H1 (cell line): Measurements from ENCODE around the gene PSMB3. TPM values are rescaled to one million over a fixed set of nuclear protein-coding genes. Genes with fewer than 3 reads are reported as not detected.

Experiments used
- ATF2 ChIP-seq: IDR thresholded peaks from 2 replicates; pipeline ENCODE4 v1.6.1; 2012; ENCODE audit warnings: low read length, inconsistent platforms
- BRCA1 ChIP-seq: IDR thresholded peaks from 2 replicates; pipeline ENCODE4 v1.6.1; 2012; ENCODE audit warnings: low read depth, low read length, improper control_type of control experiment
- CEBPB ChIP-seq: IDR thresholded peaks from 2 replicates; pipeline ENCODE4 v1.6.1; 2012; ENCODE audit warnings: low read depth, low read length
- E2F6 ChIP-seq: IDR thresholded peaks from 2 replicates; pipeline ENCODE4 v1.6.1; 2012; ENCODE audit warnings: inconsistent platforms
- FOSL1 ChIP-seq: IDR thresholded peaks from 2 replicates; pipeline ENCODE4 v1.6.1; 2011; ENCODE audit warnings: mild to moderate bottlenecking, low read depth, low read length, moderate library complexity; ENCODE audit not compliant: insufficient read depth
- GTF2F1 ChIP-seq: IDR thresholded peaks from 2 replicates; pipeline ENCODE4 v1.6.1; 2012; ENCODE audit warnings: low read depth, low read length, improper control_type of control experiment, borderline replicate concordance
- JUN ChIP-seq: IDR thresholded peaks from 2 replicates; pipeline ENCODE4 v1.6.1; 2011; ENCODE audit warnings: low read depth, mild to moderate bottlenecking, improper control_type of control experiment, low read length
- RAD21 ChIP-seq, 2 experiments: IDR thresholded peaks in 1 of 2; conservative IDR thresholded peaks in 1 of 2; 2 replicates each; pipeline ENCODE4 v1.6.1; 2011; ENCODE audit warnings: low read depth in 2 of 2, low read length in 2 of 2, improper control_type of control experiment in 1 of 2, inconsistent platforms in 1 of 2, mild to moderate bottlenecking in 1 of 2, moderate library complexity in 1 of 2
- SIX5 ChIP-seq: IDR thresholded peaks from 2 replicates; pipeline ENCODE4 v1.6.1; 2011; ENCODE audit warnings: mild to moderate bottlenecking, low read depth, low read length
- TCF12 ChIP-seq: IDR thresholded peaks from 2 replicates; pipeline ENCODE4 v1.6.1; 2011; ENCODE audit warnings: low read depth, mild to moderate bottlenecking, low read length
- polyA plus RNA-seq, 7 experiments: library from polyadenylated mRNA; depleted of rRNA in 3 of 7; stranded (reverse) in 5 of 7; unstranded in 2 of 7; fragments of >200 nt in 5 of 7; fragments of 200-250 nt in 2 of 7; gene quantifications; 1 replicate in 5 of 7; 2 replicates in 1 of 7; 4 replicates in 1 of 7; pipeline versions ENCODE4 v1.2.1 to v1.2.3, GENCODE V29; 2011 to 2013; ENCODE audit warnings: missing spikeins in 2 of 7, mixed read lengths in 2 of 7
- total RNA-seq: library from RNA; stranded (reverse); fragmentation: NEBNext Ultra II Directional; extraction: Animal tissue kit (Norgen Biotek cat#: 25700); gene quantifications from 2 replicates; pipeline ENCODE4 v1.2.1, GENCODE V29; 2021
- TF ChIP-seq, protein P1 (sequence below), 3 experiments: IDR thresholded peaks; 1 replicate in 2 of 3; 2 replicates in 1 of 3; pipeline versions ENCODE4 v1.5.1 to v1.6.1; 2011; ENCODE audit warnings: low read length in 3 of 3, mild to moderate bottlenecking in 3 of 3, inconsistent platforms in 2 of 3, low read depth in 1 of 3, moderate library complexity in 1 of 3; ENCODE audit not compliant: insufficient read depth in 1 of 3; ENCODE audit errors: control extremely low read depth in 1 of 3

PSMB3 gene
- total and polyA plus RNA-seq, 2 of the 8 experiments (the other 6 are each of a cell fraction or from before 2014, with no cell fraction given) = 291 to 914 TPM

GRCh38 chr17:38752308-38753070, at the start of gene PSMB3 (continued):
- TF ChIP-seq RAD21 (IDR thresholded peaks at IDR 0.05 in 1 of 2, conservative IDR thresholded peaks at IDR 0.05 in 1 of 2; ENCODE audit: low read depth in 2 of 2, low read length in 2 of 2) = no peak
- peak; percentile 84 for TF ChIP-seq CEBPB
- no peak for TF ChIP-seq SIX5
- 0 out of 2 replicates have a peak, but pooled peaks have one; percentile 51 for TF ChIP-seq FOSL1
- peak; percentile 51; the same call in 1 of the 2 replicates for TF ChIP-seq GTF2F1
- TF ChIP-seq TCF12 = no peak
- TF ChIP-seq E2F6 = peak; percentile 51; the same call in 1 of the 2 replicates
- no peak for TF ChIP-seq JUN
- TF ChIP-seq ATF2 = no peak
- TF ChIP-seq BRCA1 = no peak
- TF ChIP-seq, protein P1, sequence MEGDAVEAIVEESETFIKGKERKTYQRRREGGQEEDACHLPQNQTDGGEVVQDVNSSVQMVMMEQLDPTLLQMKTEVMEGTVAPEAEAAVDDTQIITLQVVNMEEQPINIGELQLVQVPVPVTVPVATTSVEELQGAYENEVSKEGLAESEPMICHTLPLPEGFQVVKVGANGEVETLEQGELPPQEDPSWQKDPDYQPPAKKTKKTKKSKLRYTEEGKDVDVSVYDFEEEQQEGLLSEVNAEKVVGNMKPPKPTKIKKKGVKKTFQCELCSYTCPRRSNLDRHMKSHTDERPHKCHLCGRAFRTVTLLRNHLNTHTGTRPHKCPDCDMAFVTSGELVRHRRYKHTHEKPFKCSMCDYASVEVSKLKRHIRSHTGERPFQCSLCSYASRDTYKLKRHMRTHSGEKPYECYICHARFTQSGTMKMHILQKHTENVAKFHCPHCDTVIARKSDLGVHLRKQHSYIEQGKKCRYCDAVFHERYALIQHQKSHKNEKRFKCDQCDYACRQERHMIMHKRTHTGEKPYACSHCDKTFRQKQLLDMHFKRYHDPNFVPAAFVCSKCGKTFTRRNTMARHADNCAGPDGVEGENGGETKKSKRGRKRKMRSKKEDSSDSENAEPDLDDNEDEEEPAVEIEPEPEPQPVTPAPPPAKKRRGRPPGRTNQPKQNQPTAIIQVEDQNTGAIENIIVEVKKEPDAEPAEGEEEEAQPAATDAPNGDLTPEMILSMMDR (IDR thresholded peaks at IDR 0.05; ENCODE audit: control extremely low read depth in 1 of 3, insufficient read depth in 1 of 3, low read depth in 1 of 3, low read length in 3 of 3) = no peak
